ENCODE results near the gene CBFA2T3. TPM values are rescaled to one million over a fixed set of nuclear protein-coding genes. Genes with fewer than 3 reads are reported as not detected.

The CBFA2T3 gene
- total and polyA plus RNA-seq, 2 of the 13 experiments (the other 11 are each of a cell fraction or from before 2014, with no cell fraction given) = 0.05 TPM; not detected in 1

GRCh38 chr16:88888461-88889387 is 88.3 kb downstream of the CBFA2T3 start:
- intact Hi-C loops (cut with micrococcal nuclease; ENCODE audit: unreplicated experiment) = no loop called here
- CTCF ChIA-PET (ENCODE audit: low intra/inter-chr PET ratio, low total read pairs) = no interaction called here
- TF ChIP-seq CHCHD3 (CRISPR knock-in tag; IDR thresholded peaks at IDR 0.05) = no peak
- TF ChIP-seq CC2D1A (CRISPR knock-in tag; IDR thresholded peaks at IDR 0.05) = no peak
- TF ChIP-seq, protein P1, sequence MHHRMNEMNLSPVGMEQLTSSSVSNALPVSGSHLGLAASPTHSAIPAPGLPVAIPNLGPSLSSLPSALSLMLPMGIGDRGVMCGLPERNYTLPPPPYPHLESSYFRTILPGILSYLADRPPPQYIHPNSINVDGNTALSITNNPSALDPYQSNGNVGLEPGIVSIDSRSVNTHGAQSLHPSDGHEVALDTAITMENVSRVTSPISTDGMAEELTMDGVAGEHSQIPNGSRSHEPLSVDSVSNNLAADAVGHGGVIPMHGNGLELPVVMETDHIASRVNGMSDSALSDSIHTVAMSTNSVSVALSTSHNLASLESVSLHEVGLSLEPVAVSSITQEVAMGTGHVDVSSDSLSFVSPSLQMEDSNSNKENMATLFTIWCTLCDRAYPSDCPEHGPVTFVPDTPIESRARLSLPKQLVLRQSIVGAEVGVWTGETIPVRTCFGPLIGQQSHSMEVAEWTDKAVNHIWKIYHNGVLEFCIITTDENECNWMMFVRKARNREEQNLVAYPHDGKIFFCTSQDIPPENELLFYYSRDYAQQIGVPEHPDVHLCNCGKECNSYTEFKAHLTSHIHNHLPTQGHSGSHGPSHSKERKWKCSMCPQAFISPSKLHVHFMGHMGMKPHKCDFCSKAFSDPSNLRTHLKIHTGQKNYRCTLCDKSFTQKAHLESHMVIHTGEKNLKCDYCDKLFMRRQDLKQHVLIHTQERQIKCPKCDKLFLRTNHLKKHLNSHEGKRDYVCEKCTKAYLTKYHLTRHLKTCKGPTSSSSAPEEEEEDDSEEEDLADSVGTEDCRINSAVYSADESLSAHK (CRISPR knock-in tag; IDR thresholded peaks at IDR 0.05; ENCODE audit: borderline replicate concordance) = no peak
- no peak for TF ChIP-seq NKX3-1 (CRISPR knock-in tag; IDR thresholded peaks at IDR 0.05)
- TF ChIP-seq, protein P2, sequence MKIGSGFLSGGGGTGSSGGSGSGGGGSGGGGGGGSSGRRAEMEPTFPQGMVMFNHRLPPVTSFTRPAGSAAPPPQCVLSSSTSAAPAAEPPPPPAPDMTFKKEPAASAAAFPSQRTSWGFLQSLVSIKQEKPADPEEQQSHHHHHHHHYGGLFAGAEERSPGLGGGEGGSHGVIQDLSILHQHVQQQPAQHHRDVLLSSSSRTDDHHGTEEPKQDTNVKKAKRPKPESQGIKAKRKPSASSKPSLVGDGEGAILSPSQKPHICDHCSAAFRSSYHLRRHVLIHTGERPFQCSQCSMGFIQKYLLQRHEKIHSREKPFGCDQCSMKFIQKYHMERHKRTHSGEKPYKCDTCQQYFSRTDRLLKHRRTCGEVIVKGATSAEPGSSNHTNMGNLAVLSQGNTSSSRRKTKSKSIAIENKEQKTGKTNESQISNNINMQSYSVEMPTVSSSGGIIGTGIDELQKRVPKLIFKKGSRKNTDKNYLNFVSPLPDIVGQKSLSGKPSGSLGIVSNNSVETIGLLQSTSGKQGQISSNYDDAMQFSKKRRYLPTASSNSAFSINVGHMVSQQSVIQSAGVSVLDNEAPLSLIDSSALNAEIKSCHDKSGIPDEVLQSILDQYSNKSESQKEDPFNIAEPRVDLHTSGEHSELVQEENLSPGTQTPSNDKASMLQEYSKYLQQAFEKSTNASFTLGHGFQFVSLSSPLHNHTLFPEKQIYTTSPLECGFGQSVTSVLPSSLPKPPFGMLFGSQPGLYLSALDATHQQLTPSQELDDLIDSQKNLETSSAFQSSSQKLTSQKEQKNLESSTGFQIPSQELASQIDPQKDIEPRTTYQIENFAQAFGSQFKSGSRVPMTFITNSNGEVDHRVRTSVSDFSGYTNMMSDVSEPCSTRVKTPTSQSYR (CRISPR knock-in tag; IDR thresholded peaks at IDR 0.05; ENCODE audit: borderline replicate concordance) = no peak
- TF ChIP-seq ZNF646 (CRISPR knock-in tag; IDR thresholded peaks at IDR 0.05) = no peak
- TF ChIP-seq ZNF670 (CRISPR knock-in tag; IDR thresholded peaks at IDR 0.05; ENCODE audit: borderline replicate concordance) = no peak
- TF ChIP-seq, protein P3, sequence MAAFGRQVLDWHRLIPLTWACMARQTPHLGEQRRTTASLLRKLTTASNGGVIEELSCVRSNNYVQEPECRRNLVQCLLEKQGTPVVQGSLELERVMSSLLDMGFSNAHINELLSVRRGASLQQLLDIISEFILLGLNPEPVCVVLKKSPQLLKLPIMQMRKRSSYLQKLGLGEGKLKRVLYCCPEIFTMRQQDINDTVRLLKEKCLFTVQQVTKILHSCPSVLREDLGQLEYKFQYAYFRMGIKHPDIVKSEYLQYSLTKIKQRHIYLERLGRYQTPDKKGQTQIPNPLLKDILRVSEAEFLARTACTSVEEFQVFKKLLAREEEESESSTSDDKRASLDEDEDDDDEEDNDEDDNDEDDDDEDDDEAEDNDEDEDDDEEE (CRISPR knock-in tag; IDR thresholded peaks at IDR 0.05) = no peak
- no peak for TF ChIP-seq ZNF329 (CRISPR knock-in tag; IDR thresholded peaks at IDR 0.05; ENCODE audit: low read depth)

More at GRCh38 chr16:88888461-88889387, 88.3 kb downstream of the CBFA2T3 start:
- no peak overlapping the region for H2AFZ ChIP-seq (ENCODE audit: low read length)
- no peak overlapping the region for H3K9ac ChIP-seq (ENCODE audit: insufficient read depth, low read depth, low read length)
- H3K4me3 ChIP-seq (replicated peaks in 1 of 3; ENCODE audit: insufficient read depth in 1 of 3, low read depth in 2 of 3, low read length in 3 of 3) = no peak overlapping the region
- no peak overlapping the region for H3K27ac ChIP-seq (ENCODE audit: extremely low read length, insufficient read depth, low read length)
- POLR2A ChIA-PET = no interaction called here
- H3K9me3 ChIP-seq (ENCODE audit: low read length) = no peaks in the 10 kb centered on the region
- ATAC-seq = no peak
- peaks cover 18% of the 10 kb centered on the region; the same call in 1 of the 2 replicates for H4K20me1 ChIP-seq (ENCODE audit: insufficient read depth, low read length)
- no peak overlapping the region for H3K4me2 ChIP-seq (ENCODE audit: low read depth, low read length)
- 37% methylated on average over 20 of the region's 30 CpGs for WGBS (ENCODE audit: low lambda C conversion rate)
- BruUV-seq (replicated peaks) = no TSS peak
- no peak for DNase-seq (ENCODE audit: low spot score)
- FAIRE-seq = no peak
- in situ Hi-C loops (cut with HindIII; ENCODE audit: extremely low pct_ligation_motif_present, low pct_unique_long_range_greater_than_20kb) = no loop called here
- H3K36me3 ChIP-seq (replicated peaks in 1 of 2; ENCODE audit: control insufficient read depth in 1 of 2, insufficient read depth in 2 of 2, low read length in 2 of 2) = no peaks in the 10 kb centered on the region
- H3K27me3 ChIP-seq (ENCODE audit: control insufficient read depth in 1 of 2, insufficient read depth in 2 of 2, low read length in 2 of 2) = peaks cover 46 to 94% of the 10 kb centered on the region in 2 experiments
- H3K4me1 ChIP-seq (ENCODE audit: insufficient read depth, low read length) = no peaks in the 10 kb centered on the region
- H3K79me2 ChIP-seq (ENCODE audit: insufficient read depth, low read length) = no peaks in the 10 kb centered on the region

All from HepG2 (cell line).